HG03175 (cell line): Measurements from ENCODE around the gene CYP2A6.
"Not testable (repeated sequence)": the region's sequence is repeated elsewhere in the genome, so short reads cannot be mapped to it uniquely, and the experiment has no call there.

Experiments
- ATAC-seq: cut with Tn5 transposase; IDR thresholded peaks from one replicate; pipeline ENCODE4 v1.9.1; 2021; ENCODE audit warnings: mild to moderate bottlenecking, moderate library complexity; ENCODE audit not compliant: unreplicated experiment

CYP2A6 gene

DNA sequence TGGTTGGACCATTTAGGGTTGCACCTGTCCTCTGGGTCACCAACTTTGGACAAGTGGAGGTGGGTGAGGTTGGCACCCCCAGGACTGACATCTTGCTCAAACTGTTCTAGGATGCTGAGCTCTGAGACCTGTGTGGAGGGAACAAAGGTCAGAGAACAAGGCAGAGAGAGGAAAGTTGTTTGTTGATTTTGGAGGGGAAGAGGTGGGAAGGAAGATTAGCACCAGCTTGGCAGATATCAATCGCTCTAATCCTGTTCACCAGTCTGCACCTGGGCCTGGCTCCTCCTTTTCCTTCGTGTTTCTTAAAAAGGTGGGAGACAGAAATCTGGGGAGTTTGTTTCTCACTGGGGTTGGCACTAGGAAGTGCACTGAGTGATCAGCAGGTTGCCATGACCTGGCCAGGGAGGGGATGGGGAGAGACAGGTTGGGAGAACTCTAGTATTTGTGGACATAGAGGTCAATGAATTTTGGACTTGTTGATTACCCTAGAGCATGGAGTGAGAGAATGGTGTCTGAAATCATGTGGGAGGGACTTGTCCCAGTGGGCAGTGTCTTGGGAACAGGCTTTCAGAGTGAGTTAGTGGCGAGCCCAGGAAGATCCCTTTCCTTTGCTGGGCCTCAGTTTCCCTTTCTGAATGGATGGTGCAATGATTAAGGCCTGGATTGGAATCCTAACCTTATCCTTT lies 2.4 kb upstream of the CYP2A6 start:
- not testable (repeated sequence) for ATAC-seq

DNA sequence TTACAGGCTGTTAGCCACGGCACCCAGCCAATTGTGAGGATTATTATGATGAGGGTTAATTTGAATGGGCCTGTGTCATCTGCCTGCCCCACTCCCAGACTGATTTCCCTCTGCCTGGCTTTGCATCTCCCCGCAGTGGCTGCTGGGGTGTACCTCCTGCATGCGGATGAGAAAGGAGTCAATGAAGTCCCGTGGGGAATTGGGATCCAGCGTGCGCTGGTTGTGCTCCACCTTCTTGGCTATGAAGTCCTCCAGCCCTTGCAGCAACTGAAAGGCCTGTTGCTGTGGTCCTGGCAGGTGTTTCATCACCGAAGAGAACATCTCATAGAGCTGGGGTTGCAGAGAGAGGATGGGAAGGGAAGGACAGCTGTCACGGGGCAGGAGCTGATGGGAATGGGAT lies 3.5 kb downstream of the CYP2A6 start:
- ATAC-seq: not testable (repeated sequence)

DNA sequence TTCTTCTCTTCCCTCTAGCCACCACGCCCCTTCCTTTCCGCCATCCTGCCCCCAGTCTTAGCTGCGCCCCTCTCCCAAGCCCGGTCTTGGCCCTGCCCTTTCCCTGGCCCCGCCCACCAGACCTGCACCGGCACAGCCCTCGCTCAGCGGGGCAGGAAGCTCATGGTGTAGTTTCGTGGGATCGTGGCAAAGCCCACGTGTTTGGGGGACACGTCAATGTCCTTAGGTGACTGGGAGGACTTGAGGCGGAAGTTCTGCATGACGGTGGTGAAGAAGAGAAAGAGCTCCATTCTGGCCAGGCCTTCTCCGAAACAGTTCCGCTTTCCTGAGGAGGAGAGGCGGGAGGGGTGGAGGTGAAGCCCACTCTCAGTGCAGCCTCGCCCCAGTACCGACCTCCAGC lies 6.6 kb downstream of the CYP2A6 start:
- not testable (repeated sequence) for ATAC-seq

DNA sequence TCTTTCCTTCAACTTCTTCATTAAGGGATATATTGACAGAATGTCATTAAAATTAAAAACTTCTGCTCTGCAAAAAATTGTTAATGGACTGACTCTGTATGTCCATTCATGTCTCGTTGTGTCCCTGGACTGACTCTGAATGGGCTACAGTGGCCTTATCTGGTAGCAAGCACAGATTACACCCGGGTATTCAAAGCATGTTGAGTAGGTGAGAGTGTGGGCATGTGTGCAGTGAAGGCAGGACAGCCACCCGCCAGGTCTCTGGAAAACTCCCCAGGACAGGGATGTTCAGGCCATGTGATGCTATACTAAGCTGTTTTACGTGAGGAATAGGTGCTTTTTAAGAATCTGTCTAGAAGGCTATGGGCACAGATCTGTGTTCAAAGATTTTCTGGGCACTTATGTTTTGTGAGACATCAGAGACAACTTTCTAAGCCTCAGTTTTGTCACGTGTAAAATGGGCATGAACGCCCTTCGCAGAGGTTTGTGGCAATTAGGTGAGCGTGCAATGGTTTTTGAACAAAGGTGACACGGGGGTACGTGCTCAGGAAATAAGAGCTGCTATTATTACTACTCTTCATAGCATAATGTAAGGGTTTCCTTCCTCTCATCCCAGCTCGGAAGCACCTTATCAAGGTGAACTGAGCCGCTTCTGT lies 7.1 kb downstream of the CYP2A6 start:
- not testable (repeated sequence) for ATAC-seq

DNA sequence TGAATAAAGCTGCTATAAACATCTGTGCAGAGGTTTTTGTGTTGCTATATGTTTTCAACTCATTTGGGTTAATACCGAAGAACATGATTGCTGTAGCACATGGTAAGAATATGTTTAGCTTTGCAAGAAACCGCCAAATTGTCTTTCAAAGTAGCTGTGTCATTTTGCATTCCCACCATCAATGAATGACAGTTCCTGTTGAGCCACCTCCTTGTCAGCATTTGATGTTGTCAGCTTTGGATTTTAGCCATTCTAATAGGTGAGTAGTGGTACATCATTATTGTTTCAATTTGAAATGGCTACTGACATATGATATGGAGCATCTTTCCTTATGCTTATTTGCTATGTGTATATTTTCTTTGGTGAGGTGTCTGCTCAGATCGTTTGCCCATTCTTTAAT lies 8.2 kb downstream of the CYP2A6 start:
- not testable (repeated sequence) for ATAC-seq

DNA sequence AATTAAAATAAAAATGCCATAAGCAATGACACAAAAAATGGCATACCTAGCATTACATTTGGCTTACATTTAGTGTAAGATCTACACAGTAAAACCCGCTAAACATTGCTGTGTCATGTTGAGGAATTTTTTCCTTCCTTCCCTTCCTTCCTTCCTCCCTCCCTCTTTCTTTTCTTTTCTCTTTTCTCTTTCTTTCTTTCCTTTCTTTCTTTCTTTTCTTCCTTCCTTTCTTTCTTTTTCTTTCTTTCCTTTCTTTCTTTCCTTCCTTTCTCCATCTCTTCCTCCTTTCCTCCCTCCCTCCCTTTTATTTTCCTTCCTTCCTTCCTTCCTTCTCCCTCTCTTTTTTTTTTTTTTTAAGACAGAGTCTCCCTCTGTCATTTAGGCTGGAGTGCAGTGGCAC lies 11.8 kb downstream of the CYP2A6 start:
- not testable (repeated sequence) for ATAC-seq

DNA sequence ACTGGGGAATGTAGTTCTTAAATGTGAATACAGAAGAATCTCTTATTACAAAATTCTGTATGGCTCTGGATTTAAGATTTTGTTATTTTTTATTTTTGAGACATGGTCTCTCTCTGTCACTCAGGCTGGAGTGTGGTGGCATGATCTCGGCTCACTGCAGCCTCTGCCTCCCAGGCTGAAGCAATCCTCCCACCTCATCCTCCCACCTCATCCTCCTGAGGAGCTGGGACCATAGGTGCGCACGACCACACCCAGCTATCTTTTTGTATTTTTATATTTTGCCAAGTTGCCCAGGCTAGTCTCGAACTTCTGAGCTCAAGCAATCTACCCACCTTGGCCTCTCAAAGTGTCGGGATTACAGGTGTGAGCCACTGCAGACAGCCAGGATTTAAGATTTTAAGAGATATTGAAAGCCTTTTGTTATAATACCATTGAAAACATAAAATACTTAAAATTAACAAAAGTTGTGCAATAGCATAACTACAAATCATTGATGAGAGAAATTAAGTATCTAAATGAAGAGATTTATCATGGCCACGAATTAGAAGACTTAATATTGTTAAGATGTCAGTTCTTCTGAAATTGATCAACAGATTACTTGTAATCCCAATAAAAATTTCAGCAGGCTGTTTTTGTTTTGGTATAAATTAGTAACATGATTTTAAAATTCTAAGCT lies 13.4 kb downstream of the CYP2A6 start:
- no peak for ATAC-seq

DNA sequence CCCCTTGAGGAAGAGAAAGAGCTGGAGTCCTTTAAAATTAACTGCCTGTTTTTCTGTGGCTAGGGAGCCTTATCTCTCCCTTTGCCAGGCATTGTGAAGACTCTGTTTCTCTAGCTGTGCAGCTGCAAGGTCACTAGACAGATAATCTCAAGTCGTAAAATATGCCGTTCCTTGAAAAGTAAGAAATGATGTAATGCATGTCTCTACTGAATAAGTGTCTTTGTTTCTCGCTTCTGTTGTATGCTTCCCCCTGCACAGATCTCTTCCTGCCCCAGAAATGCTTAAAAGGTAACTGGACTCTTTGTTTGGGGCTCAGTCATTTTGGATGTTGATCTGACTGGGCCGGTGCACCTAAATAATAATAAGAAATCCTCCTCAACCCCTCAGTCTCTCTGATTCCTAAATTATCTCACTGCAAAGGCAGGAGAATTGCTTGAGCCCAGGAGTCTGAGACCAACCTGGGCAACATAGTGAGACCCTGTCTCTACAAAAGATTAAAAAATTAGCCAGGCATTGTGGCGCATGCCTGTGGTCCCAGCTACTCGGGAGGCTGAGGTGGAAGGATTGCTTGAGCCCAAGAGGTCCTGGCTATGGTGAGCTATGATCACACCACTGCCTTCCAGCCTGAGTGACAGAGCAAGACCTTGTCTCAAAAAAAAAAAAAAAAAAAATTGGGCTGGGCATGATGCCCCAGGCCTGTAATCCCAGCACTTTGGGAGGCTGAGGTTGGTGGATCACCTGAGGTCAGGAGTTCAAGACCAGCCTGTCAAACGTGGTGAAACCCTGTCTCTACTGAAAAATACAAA lies 16.3 kb downstream of the CYP2A6 start:
- not testable (repeated sequence) for ATAC-seq

DNA sequence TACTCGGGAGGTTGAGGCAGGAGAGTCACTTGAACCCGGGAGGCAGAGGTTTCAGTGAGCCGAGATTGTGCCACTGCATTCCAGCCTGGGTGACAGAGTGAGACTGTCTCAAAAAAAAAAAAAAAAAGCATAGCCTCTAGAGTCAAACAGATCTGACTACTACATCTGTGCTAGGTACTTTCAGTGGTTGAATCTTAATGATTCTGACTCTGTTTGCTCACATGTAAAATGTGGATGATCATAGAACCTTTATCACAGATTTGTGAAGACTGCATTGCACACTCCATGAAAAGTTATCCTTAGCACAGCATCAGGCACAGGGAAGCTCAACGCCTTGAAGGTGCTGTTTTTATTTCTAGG lies 17.8 kb downstream of the CYP2A6 start:
- ATAC-seq: not testable (repeated sequence)

DNA sequence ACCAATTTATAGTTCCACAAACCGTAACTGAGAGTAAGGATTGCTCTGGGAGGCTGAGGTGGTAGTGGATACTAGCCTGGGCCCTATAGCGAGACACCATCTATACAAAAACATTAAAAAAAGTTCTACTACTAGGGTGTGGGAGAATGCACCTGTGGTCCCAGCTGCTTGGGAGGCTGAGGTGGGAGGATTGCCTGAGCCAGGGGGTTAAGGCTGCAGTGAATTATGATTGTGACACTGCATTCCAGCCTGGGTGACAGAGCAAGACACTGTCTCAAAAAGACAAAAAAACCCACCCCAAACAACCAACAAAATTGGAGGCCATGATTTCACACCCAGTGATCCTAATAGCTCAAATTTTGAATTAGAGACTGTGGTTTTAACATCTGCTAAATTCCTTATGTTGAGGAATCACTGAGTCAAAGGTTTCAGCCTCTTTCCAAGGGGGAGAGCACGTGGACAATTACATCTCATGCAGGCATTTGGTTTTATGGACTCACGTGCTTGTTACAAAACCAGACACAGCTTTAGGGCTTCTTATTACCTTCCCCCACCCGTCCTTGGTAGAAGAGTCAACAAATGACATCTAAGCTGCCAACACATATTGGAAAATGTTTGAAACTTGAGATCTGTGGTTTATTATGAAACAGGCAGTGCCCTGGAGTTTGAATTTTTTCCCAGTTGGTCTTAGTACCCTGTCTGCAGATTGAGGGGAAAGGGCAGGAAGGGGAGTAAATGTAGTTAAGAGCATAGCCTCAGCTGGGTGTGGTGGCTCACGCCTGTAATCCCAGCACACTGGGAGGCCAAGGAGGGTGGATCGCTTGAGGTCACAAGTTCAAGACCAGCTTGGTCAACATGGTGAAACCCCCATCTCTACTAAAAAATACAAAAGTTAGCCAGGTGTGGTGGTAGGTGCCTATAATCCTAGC lies 18.5 kb downstream of the CYP2A6 start:
- ATAC-seq: no peak

DNA sequence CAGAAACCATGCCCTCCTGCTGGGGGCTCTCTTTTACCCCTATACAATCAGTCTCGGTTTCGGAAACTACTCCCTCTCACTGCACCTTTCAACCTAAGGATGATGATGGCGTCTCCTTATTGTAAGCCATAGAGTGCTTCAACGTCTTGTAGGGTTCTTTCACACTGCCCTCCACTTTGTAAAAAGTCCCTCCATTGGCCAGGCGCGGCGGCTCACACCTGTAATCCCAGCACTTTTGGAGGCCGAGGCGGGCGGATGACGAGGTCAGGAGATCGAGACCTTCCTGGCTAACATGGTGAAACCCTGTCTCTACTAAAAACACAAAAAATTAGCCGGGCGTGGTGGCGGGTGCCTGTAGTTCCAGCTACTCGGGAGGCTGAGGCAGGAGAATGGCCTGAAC lies 19.5 kb downstream of the CYP2A6 start:
- not testable (repeated sequence) for ATAC-seq

DNA sequence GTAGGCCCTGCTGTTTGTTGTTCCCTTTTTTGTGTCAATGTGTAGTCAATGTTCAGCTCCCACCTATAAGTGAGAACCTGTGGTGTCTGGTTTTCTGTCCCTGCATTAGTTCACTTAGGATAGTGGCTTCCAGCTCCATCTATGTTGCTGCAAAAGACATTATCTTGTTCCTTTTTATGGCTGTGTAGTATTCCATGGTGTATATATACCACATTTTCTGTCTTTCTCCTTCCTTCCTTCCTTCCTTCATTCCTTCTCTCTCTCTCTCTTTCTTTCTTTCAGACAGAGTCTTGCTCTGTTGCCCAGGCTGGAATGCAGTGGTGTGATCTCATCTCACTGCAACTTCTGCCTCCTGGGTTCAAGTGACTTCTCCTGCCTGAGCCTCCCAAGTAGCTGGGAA lies 21.0 kb downstream of the CYP2A6 start:
- ATAC-seq: no peak

DNA sequence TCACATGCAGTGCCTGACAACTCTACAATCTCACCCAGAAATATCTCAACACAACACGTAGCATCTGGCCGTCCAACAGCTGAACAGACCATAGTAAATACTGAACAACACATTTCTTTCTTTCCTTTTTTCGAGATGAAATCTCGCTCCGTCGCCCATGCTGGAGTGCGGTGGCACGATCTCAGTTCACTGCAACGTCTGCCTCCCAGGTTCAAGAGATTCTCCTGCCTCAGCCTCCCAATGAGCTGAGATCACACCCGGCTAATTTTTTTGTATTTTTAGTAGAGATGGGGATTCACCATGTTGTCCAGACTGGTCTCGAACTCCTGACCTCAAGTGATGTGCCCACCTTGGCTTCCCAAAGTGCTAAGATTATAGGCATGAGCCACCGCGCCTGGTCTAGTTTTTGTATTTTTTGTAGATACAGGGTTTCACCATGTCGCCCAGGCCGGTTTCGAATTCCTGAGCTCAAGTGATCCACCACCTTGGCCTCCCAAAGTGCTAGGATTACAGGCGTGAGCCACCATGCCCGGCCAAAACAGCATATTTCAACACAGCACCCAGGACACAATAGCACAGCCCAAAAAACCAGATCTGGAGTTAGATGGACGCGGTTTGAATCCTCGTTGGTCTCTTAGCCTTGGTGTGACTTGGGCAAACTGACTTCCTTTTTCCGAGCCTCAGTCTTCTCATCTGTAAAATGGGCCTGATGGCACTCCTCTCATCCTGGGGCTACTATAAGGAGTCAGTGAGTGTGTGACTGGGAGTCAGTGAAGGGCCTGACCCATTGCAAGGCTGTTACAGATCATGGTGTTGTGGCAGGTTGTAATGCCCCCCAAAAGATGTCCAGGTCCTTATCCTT lies 22.6 kb downstream of the CYP2A6 start:
- no peak for ATAC-seq

DNA sequence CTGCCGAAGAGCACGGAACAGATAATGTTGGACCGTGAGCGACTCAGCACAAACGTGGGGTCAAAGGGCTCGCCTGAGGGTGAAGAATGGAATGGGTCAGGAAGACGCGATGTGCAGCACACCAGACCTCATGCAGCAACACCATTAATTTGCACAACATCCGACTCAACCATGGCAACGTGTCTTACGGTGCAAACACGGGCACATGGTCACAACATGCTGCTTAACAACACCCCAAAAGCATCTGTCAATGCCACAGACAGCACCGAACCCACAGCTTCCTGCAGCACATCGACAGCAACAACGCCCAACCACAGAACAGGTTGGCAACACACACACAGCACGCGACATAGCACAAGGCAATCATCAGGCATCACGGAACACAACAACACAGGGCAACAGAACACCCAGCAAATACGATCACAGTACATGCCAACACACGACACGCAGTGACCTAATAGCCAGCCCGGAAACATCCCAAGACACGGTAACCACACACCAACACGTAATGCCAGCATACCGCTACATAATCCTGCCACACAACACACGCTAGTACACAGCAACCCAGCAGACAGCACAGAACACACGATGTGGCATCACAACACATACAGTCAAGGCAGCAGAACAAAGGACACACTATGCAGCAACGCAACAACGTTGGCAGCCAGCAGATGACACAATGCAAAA lies 23.4 kb downstream of the CYP2A6 start:
- not testable (repeated sequence) for ATAC-seq

DNA sequence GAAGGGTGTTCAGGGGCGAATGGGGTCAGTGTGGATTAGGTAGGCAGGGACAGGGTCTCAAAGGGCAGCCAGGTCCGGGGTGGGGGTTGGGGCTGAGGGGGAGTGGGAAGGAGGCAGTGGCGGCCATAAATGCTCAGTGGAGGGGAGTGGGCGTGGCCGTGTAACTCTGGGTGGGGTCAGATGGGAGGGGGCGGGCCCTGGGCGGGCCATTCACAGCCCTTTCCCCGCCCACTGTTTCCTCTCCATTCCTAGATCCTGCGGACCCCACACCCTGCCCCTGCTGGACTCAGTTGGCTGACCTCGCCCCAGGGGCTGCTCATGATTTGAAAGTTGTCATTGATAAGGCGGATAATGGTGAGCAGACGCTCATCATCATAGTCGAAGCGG lies 23.9 kb downstream of the CYP2A6 start:
- ATAC-seq: not testable (repeated sequence)

DNA sequence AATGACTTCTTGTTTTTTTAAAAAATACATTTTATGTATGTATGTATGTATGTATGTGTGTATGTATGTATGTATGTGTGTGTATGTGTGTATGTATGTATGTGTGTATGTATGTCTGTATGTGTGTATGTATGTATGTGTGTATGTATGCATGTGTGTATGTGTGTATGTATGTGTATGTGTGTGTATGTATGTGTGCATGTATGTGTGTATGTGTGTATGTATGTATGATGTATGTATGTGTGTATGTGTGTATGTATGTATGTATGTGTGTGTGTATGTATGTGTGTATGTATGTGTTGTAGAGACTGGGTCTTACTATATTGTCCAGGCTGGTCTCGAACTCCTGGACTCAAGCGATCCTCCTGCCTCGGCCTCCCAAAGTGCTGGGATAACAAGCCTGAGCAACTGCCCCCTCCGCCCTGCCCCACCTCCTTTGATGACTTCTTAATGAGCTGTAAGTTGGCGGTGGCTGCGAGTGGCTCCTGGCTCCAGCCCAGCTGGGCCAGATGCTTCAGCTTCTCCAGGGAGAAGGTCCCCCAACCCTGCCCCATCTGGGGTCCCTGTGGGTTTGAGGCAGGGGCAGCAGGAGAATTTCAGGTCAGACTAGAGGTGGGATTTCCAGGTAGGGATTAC lies 24.7 kb downstream of the CYP2A6 start:
- not testable (repeated sequence) for ATAC-seq

DNA sequence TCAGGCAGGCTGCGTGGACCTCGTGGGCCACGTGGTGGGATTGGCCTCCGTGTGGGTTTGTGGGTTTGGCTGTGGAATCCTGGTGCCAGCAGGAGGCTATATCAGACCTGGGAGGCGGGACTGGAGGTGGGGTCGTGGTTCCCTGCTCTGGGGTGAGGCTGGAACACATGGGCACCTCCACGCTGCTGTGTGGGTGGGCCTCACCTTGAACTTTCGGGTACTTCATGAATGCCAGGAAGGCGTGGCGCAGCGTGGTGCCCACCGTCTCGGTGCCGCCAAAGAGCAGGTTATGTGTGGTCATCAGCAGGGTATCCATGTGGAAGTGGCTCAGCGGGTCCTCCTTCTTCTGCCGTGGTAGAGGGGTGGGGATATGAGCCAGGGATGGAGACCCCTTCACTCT lies 25.3 kb downstream of the CYP2A6 start:
- not testable (repeated sequence) for ATAC-seq
